Endothelial cell (in vitro differentiated cells): Measurements from ENCODE around the gene GIMAP7. TPM values are rescaled to one million over a fixed set of nuclear protein-coding genes. Genes with fewer than 3 reads are reported as not detected.
"Not testable (repeated sequence)": the region's sequence is repeated elsewhere in the genome, so short reads cannot be mapped to it uniquely, and the experiment has no call there.

Source experiments
- DNase-seq: peaks from one replicate; pipeline ENCODE4 v3.0.0; 2021; ENCODE audit warnings: low spot score
- H3K27ac Mint-ChIP-seq: one replicate; pipeline ENCODE4 v1.8.0; 2021; ENCODE audit warnings: mixed read lengths, inconsistent platforms; ENCODE audit not compliant: unreplicated experiment
- H3K27me3 Mint-ChIP-seq: one replicate; pipeline ENCODE4 v1.8.0; 2021; ENCODE audit warnings: mild to moderate bottlenecking, moderate library complexity, mixed read lengths, inconsistent platforms; ENCODE audit not compliant: unreplicated experiment
- H3K36me3 Mint-ChIP-seq: one replicate; pipeline ENCODE4 v1.8.0; 2021; ENCODE audit warnings: mild to moderate bottlenecking, low read depth, mixed read lengths, inconsistent platforms; ENCODE audit not compliant: unreplicated experiment
- H3K4me1 Mint-ChIP-seq: one replicate; pipeline ENCODE4 v1.8.0; 2021; ENCODE audit warnings: mild to moderate bottlenecking, mixed read lengths, inconsistent platforms; ENCODE audit not compliant: unreplicated experiment
- H3K4me3 Mint-ChIP-seq: one replicate; pipeline ENCODE4 v1.8.0; 2021; ENCODE audit warnings: mild to moderate bottlenecking, mixed read lengths, inconsistent platforms; ENCODE audit not compliant: unreplicated experiment
- H3K9me3 Mint-ChIP-seq: one replicate; pipeline ENCODE4 v1.8.0; 2021; ENCODE audit warnings: mixed read lengths, inconsistent platforms; ENCODE audit not compliant: unreplicated experiment
- CTCF ChIP-seq: fragments of 200-600 bp; sonication (generic); IDR thresholded peaks from one replicate; pipeline ENCODE4 v1.5.0; 2021; ENCODE audit warnings: antibody characterized with exemption; ENCODE audit not compliant: unreplicated experiment
- total RNA-seq: library from RNA; stranded (reverse); fragmentation: NEBNext Ultra II Directional; extraction: Animal tissue kit (Norgen Biotek cat#: 25700); gene quantifications from one replicate; pipeline ENCODE4 v1.2.1, GENCODE V29; 2021; ENCODE audit not compliant: unreplicated experiment

Gene GIMAP7
- total RNA-seq, 1 donor from 2014 or later, result 2.2 TPM

- H3K36me3 Mint-ChIP-seq, result peaks cover 46% of the 10 kb centered on the region
- H3K4me1 Mint-ChIP-seq, result peaks cover 81% of the 10 kb centered on the region
- peak overlapping the region; percentile 16 for H3K4me3 Mint-ChIP-seq
- no peak for TF ChIP-seq CTCF
- DNase-seq, result no peak
- H3K9me3 Mint-ChIP-seq, result peaks cover 4% of the 10 kb centered on the region
- peak overlapping the region; percentile 85 for H3K27ac Mint-ChIP-seq
- peaks cover 7% of the 10 kb centered on the region for H3K27me3 Mint-ChIP-seq
Measured at GRCh38 chr7:150481186-150481920, 33.3 kb upstream of the GIMAP7 start.

GRCh38 chr7:150481922-150482321, 32.8 kb upstream of the GIMAP7 start:
- no peak for TF ChIP-seq CTCF
- H3K4me3 Mint-ChIP-seq, result peak overlapping the region; percentile 16
- DNase-seq, result no peak

GRCh38 chr7:150483514-150483913, 31.2 kb upstream of the GIMAP7 start:
- not testable (repeated sequence) for DNase-seq, H3K9me3 Mint-ChIP-seq, H3K27me3 Mint-ChIP-seq
- H3K36me3 Mint-ChIP-seq, result peaks cover 24% of the 10 kb centered on the region
- peaks cover 65% of the 10 kb centered on the region for H3K4me1 Mint-ChIP-seq
- H3K27ac Mint-ChIP-seq, result peak overlapping the region; percentile 98
- H3K4me3 Mint-ChIP-seq, result peak overlapping the region; percentile 34

More at GRCh38 chr7:150481922-150482321, 32.8 kb upstream of the GIMAP7 start:
- Mint-ChIP-seq H3K4me1 (peaks cover 80% of the 10 kb centered on the region), H3K9me3 (no peaks in the 10 kb centered on the region), H3K36me3 (peaks cover 40% of the 10 kb centered on the region), H3K27me3 (peaks cover 5% of the 10 kb centered on the region), H3K27ac (peak overlapping the region; percentile 98)

GRCh38 chr7:150484071-150484470, 30.6 kb upstream of the GIMAP7 start:
- peaks cover 59% of the 10 kb centered on the region for H3K4me1 Mint-ChIP-seq
- peaks cover 18% of the 10 kb centered on the region for H3K36me3 Mint-ChIP-seq
- peak overlapping the region; percentile 98 for H3K27ac Mint-ChIP-seq
- DNase-seq, H3K27me3 Mint-ChIP-seq, H3K9me3 Mint-ChIP-seq: not testable (repeated sequence)
- peak overlapping the region; percentile 37 for H3K4me3 Mint-ChIP-seq

- Mint-ChIP-seq H3K4me3 (no peak overlapping the region), H3K4me1 (peaks cover 36% of the 10 kb centered on the region)
- TF ChIP-seq CTCF, result no peak
Measured at GRCh38 chr7:150487625-150488024, 27.0 kb upstream of the GIMAP7 start.

GRCh38 chr7:150489782-150490181, 24.9 kb upstream of the GIMAP7 start:
- no peak overlapping the region for H3K27ac Mint-ChIP-seq
- no peaks in the 10 kb centered on the region for H3K9me3 Mint-ChIP-seq
- no peak for TF ChIP-seq CTCF
- H3K4me1 Mint-ChIP-seq, result peaks cover 26% of the 10 kb centered on the region
- H3K36me3 Mint-ChIP-seq, result peaks cover 11% of the 10 kb centered on the region
- peaks cover 2% of the 10 kb centered on the region for H3K27me3 Mint-ChIP-seq
- DNase-seq, result no peak
- H3K4me3 Mint-ChIP-seq, result no peak overlapping the region

More at GRCh38 chr7:150487625-150488024, 27.0 kb upstream of the GIMAP7 start:
- H3K36me3 Mint-ChIP-seq, result peaks cover 11% of the 10 kb centered on the region
- H3K27me3 Mint-ChIP-seq, result peaks cover 2% of the 10 kb centered on the region
- no peaks in the 10 kb centered on the region for H3K9me3 Mint-ChIP-seq
- DNase-seq, result no peak
- H3K27ac Mint-ChIP-seq, result no peak overlapping the region

GRCh38 chr7:150493442-150493841, 21.2 kb upstream of the GIMAP7 start:
- DNase-seq, H3K27ac Mint-ChIP-seq, H3K4me3 Mint-ChIP-seq, H3K9me3 Mint-ChIP-seq, H3K27me3 Mint-ChIP-seq: not testable (repeated sequence)
- H3K4me1 Mint-ChIP-seq, result peaks cover 13% of the 10 kb centered on the region
- H3K36me3 Mint-ChIP-seq, result peaks cover 17% of the 10 kb centered on the region
